Activated naive CD4-positive, alpha-beta T cell treated with anti-CD3 and anti-CD28 coated beads, Interleukin-2, amount 10 ng/mL, durations not matched to agents 7 days and 5 days (primary cell): ENCODE measurements around the gene TUFT1.

ENCODE experiments used
- CTCF ChIA-PET: fragments of 350-600 bp; sonication (Branson Sonifier 250); formaldehyde crosslinking; loops from one replicate; lab custom pipeline; 2021; ENCODE audit warnings: antibody characterized with exemption; lab: Charles Lee
- DNase-seq: peaks from one replicate; pipeline ENCODE4 v3.0.0-alpha.2; 2020
- H3K27ac Mint-ChIP-seq: one replicate; pipeline ENCODE4 v1.8.0; 2021; ENCODE audit warnings: mild to moderate bottlenecking, moderate library complexity, mixed read lengths
- H3K27me3 Mint-ChIP-seq: one replicate; pipeline ENCODE4 v1.8.0; 2021; ENCODE audit warnings: mild to moderate bottlenecking, mixed read lengths
- H3K36me3 Mint-ChIP-seq: one replicate; pipeline ENCODE4 v1.8.0; 2021; ENCODE audit warnings: mixed read lengths
- H3K4me1 Mint-ChIP-seq: one replicate; pipeline ENCODE4 v1.8.0; 2021; ENCODE audit warnings: mixed read lengths
- H3K4me3 Mint-ChIP-seq: one replicate; pipeline ENCODE4 v1.8.0; 2021; ENCODE audit warnings: mild to moderate bottlenecking, moderate library complexity, mixed read lengths
- H3K9me3 Mint-ChIP-seq: one replicate; pipeline ENCODE4 v1.8.0; 2021; ENCODE audit warnings: mixed read lengths

TUFT1 gene, protein sequence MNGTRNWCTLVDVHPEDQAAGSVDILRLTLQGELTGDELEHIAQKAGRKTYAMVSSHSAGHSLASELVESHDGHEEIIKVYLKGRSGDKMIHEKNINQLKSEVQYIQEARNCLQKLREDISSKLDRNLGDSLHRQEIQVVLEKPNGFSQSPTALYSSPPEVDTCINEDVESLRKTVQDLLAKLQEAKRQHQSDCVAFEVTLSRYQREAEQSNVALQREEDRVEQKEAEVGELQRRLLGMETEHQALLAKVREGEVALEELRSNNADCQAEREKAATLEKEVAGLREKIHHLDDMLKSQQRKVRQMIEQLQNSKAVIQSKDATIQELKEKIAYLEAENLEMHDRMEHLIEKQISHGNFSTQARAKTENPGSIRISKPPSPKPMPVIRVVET

DNA sequence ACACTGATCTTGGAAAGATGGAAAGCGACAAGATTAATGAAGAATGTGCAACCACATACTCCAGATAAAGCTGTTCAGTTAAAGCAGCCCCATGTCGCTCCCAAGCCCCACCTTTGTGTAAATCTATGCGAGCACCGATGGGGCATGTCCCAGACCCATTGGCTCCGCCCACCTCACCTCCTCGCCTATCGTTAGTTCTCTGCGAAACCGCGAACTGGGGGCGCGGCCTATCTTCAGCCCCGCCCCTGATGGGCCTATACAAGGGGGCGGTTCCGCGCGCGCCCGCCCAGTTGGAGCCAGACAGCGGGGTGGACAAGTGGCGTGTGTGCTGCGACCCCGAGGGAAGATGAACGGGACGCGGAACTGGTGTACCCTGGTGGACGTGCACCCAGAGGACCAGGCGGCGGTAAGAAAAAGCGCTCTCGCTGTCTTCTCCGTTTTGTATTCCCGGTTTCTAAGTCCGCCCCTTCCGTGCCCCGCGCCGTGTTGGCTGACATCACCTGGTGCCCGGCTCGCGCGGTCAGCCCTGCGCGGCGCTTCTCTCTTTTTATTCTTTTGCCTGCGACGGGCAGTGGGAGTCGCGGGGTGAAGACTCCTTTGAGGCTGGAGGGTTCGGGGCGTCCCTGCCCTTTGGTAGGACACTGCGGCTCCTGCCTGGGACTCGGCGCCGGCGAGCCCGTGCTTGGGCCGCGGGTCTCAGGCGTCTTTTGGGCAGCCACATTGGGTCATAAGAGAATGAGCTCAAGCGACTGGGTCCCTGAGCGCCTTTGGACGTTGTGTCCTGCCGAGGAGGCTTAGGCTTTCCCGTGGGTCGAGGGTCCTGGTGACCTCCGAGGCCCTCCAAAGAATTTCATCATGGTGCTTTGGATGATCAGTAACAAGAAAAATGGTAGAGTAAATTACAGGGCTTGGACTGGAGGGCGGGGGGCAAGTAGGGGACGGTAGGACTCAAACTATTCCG is at the start of gene TUFT1:
Gene TUFT1, plus strand, starts transcription at position 289 of the 961 bp plus-strand sequence. Its CDS starts 58 bp downstream, at position 347.
- Mint-ChIP-seq H3K36me3 (no peaks in the 10 kb centered on the region), H3K27ac (peak within 1 kb of the TSS; percentile 70), H3K4me1 (peaks cover 26% of the 10 kb centered on the region), H3K9me3 (no peaks in the 10 kb centered on the region), H3K4me3 (peak within 1 kb of the TSS; percentile 87), H3K27me3 (peaks cover 38% of the 10 kb centered on the region)
- DNase-seq: peak; percentile 96
- CTCF ChIA-PET: interaction anchor here (1.3 to 1.6 kb wide), 4 partner anchors 54 to 296 kb away, joined by 4 to 6 read pairs (median 6); partner anchors contain the start of gene TDRKH

DNA sequence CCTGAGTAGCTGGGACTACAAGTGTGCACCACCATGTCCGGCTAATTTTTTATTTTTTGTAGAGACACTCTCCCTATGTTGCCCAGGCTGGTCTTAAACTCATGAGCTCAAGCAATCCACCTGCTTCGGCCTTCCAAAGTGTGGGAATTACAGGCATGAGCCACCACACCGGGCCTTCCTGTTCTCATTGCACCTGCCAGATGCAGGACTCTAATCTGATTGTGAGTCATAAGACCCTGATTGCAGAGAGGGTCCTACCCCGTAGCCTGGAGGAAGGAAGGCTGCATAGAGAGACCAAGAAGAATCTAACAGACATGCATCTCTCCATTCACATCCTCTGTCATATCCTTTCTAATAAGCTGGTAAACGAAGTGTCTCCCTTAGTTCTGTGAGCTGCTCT is 48.5 kb upstream of the TUFT1 start:
- CTCF ChIA-PET: no interaction called here
- Mint-ChIP-seq H3K4me1 (no peaks in the 10 kb centered on the region), H3K27ac (no peak overlapping the region), H3K4me3 (no peak overlapping the region), H3K36me3 (no peaks in the 10 kb centered on the region), H3K9me3 (no peaks in the 10 kb centered on the region), H3K27me3 (peaks cover 5% of the 10 kb centered on the region)
- DNase-seq: no peak

DNA sequence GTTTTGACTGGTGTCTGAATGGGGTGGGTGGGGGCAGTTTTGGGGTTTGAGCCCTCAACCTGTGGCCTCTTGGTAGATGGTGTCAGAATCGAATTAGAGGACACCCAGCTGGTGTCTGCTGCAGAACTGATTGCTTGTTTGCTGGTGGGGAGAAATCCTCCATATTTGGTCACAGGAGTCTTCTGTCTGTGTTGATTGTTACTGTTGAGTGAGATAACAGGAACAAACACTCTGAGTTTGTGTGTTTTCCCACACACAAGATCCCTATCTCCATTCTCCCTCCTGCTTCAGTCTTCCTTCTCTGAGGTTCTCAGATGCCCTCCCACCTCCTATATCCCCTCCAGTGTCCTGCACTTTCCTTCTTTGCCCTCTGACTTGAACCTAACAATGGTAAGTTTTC is 48.0 kb upstream of the TUFT1 start:
- H3K4me1 Mint-ChIP-seq: no peaks in the 10 kb centered on the region
- no peak for DNase-seq
- H3K36me3 Mint-ChIP-seq: no peaks in the 10 kb centered on the region
- peaks cover 4% of the 10 kb centered on the region for H3K27me3 Mint-ChIP-seq
- no peaks in the 10 kb centered on the region for H3K9me3 Mint-ChIP-seq
- CTCF ChIA-PET: no interaction called here
- no peak overlapping the region for H3K4me3 Mint-ChIP-seq
- H3K27ac Mint-ChIP-seq: no peak overlapping the region

DNA sequence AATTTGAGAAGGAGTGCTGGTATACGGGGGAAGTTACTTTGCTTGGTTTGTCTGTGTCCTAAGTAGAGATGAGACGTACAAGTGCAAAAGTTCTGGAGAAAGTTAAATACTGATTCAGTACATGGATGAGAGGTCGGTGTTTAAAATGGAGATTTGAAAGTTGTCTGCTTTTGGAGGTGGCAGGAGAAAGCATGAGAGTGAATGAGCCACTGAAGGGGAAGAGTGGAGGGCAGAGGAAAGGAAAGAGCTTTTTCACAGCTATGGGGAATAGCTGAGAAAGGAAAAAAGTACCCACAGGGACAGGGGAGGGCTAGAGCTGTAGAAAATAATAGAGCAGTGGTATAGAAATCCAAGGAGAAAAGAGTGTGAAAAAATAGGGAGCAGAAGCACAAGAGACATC is 47.1 kb upstream of the TUFT1 start:
- no peaks in the 10 kb centered on the region for H3K36me3 Mint-ChIP-seq
- DNase-seq: no peak
- peaks cover 4% of the 10 kb centered on the region for H3K27me3 Mint-ChIP-seq
- CTCF ChIA-PET: no interaction called here
- no peak overlapping the region for H3K27ac Mint-ChIP-seq
- H3K4me3 Mint-ChIP-seq: no peak overlapping the region
- no peaks in the 10 kb centered on the region for H3K9me3 Mint-ChIP-seq
- H3K4me1 Mint-ChIP-seq: no peaks in the 10 kb centered on the region

DNA sequence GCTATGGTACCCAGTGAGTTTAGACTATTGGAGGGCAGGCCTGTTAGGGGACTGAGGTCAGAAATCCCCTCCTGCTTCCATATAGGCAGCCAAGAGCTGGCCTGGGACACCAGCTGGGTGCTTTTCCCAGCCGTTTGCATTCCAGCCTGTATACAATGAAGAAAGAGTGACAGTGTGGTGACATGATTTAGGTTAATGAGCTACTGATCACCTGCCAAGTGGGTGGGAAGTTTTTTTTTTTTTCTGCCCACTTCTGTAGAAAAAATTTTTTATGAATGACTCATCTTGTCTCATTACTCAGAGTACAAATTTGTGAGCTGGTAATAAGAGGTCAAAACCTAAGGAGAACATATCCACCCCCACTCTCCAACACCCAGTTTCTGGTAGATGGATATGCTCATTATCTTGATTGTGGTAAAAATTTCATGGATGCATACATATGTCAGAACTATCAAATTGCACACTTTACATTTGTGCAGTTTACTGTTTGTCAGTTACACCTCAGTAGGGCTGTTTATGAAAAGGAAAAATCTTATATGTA is 45.3 kb upstream of the TUFT1 start:
- H3K4me3 Mint-ChIP-seq: no peak overlapping the region
- no peak overlapping the region for H3K27ac Mint-ChIP-seq
- CTCF ChIA-PET: interaction anchor here (1.4 kb wide), 1 partner anchor 240 kb away, joined by 3 read pairs; no protein-coding TSS in a partner anchor

DNA sequence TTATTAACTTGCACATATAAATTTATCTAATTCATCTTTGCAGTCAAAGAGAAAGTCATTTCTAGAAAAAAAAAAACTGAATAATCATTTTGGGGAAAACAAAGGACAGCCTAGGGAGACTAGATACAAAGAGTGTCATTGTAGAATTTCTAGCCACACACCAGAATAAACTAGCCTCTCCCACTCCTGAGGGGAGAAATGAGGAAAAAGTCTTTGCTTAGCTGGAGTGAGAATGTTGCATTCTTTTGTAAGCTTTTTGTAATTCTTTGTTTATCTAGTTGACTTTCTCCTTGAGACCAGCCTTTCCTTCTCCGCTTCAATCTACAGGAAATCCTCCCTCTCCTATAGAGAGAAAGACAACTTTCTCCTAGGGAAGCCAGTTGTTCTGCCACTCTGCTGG is 44.8 kb upstream of the TUFT1 start:
- CTCF ChIA-PET: interaction anchor here (1.4 kb wide), 1 partner anchor 240 kb away, joined by 3 read pairs; no protein-coding TSS in a partner anchor
- Mint-ChIP-seq H3K27me3 (peaks cover 4% of the 10 kb centered on the region), H3K4me1 (no peaks in the 10 kb centered on the region), H3K4me3 (no peak overlapping the region), H3K36me3 (no peaks in the 10 kb centered on the region), H3K9me3 (no peaks in the 10 kb centered on the region), H3K27ac (no peak overlapping the region)
- no peak for DNase-seq

More for the DNA sequence above, 45.3 kb upstream of the TUFT1 start:
- DNase-seq: no peak
- Mint-ChIP-seq H3K27me3 (peaks cover 4% of the 10 kb centered on the region), H3K36me3 (no peaks in the 10 kb centered on the region), H3K9me3 (no peaks in the 10 kb centered on the region), H3K4me1 (no peaks in the 10 kb centered on the region)

DNA sequence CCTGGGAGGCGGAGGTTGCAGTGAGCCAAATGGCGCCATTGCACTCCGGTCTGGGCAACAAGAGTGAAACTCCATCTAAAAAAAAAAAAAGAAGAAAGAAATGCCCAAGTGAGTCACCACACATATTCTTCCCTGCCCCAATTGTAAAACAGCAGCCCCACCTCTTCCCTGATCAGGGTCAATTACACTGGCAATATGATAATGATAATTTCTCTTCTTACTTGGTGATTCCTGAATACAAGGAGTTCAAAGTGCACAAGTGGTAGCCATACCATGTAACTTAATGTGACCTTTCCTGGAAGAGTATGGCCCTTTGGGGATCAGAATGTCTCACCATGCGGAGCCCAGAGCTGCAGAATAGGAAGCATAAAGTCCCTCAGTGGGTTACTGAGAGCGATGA is 40.7 kb upstream of the TUFT1 start:
- H3K9me3 Mint-ChIP-seq: no peaks in the 10 kb centered on the region
- CTCF ChIA-PET: interaction anchor here (0.6 kb wide), 1 partner anchor 54 kb away, joined by 3 read pairs; no protein-coding TSS in a partner anchor
- no peak for DNase-seq
- H3K27me3 Mint-ChIP-seq: peaks cover 9% of the 10 kb centered on the region
- H3K36me3 Mint-ChIP-seq: no peaks in the 10 kb centered on the region
- no peak overlapping the region for H3K4me3 Mint-ChIP-seq
- no peaks in the 10 kb centered on the region for H3K4me1 Mint-ChIP-seq
- H3K27ac Mint-ChIP-seq: no peak overlapping the region

DNA sequence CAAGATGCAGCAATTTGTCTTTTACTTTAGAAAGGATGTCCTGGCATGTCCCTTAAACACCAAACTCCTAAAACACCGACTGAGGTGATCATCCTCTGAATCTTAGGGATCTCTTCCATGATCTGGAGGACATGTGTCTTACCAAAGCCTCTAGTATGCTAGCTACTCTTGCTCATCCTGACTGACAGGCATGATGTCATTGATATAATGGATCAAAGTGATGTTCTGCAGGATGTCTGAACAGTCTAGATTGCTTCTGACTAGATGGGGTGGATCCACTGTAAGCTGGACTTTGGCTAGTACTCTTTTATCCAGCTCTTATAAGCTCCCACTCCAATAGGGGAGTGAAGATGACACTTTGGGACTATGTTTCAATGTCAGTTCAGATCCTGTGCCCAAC is 40.2 kb upstream of the TUFT1 start:
- Mint-ChIP-seq H3K4me3 (no peak overlapping the region), H3K27me3 (peaks cover 10% of the 10 kb centered on the region), H3K36me3 (no peaks in the 10 kb centered on the region), H3K4me1 (no peaks in the 10 kb centered on the region), H3K27ac (no peak overlapping the region), H3K9me3 (no peaks in the 10 kb centered on the region)
- CTCF ChIA-PET: interaction anchor here (0.6 to 1.0 kb wide), 2 partner anchors 27 to 55 kb away, joined by 3 read pairs; no protein-coding TSS in a partner anchor
- no peak for DNase-seq

DNA sequence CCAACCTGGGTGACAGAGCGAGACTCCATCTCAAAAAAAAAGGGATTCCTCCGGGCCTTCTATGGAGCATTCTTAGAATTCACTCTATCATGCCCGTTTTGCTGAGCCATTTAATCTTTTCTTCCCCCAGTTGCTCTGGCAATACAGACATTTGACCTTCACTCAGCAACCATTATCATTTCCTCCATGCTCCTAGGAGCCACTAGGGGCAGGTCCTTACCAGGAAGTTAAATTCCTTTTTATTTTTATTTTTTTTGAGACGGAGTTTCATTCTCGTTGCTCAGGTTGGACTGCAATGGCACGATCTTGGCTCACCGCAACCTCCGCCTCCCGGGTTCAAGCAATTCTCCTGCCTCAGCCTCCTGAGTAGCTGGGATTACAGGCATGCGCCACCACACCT is 38.6 kb upstream of the TUFT1 start:
- no peaks in the 10 kb centered on the region for H3K9me3 Mint-ChIP-seq
- H3K36me3 Mint-ChIP-seq: no peaks in the 10 kb centered on the region
- no peaks in the 10 kb centered on the region for H3K4me1 Mint-ChIP-seq
- CTCF ChIA-PET: no interaction called here
- no peak overlapping the region for H3K27ac Mint-ChIP-seq
- peaks cover 23% of the 10 kb centered on the region for H3K27me3 Mint-ChIP-seq
- DNase-seq: no peak
- no peak overlapping the region for H3K4me3 Mint-ChIP-seq

DNA sequence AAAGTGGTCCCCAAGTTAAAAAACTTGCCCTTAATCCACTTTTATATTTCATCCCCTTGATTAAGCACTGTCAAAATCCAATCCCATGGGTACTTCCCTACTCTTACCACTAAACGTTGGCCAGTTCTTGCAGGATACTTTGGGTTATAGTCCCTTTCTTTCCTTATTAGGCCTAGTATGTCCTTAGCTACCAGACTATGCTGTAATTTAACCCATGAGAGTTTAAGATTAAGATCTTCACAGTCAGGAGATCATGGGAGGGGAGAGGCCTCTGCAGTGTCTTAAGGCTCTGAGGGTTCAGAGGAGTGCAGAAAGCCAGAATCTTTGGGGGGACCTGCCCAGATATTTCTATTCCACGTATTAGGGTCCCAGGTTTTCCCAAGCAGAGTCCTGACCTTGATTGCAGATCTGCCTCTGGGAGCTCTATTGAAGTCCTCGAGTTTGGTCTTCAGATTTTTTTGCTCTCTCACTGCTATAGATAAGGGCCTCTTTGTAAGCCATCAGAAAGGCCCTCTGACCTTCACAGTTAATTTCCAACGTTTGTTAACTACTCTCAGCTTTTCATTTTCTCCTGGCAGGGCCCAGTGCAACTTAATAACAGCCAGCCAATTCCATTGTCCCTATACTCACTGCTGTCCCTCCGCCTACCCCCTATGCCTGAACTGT is 37.9 kb upstream of the TUFT1 start:
- H3K36me3 Mint-ChIP-seq: no peaks in the 10 kb centered on the region
- CTCF ChIA-PET: no interaction called here
- no peak for DNase-seq
- H3K4me1 Mint-ChIP-seq: no peaks in the 10 kb centered on the region
- no peak overlapping the region for H3K4me3 Mint-ChIP-seq
- no peaks in the 10 kb centered on the region for H3K9me3 Mint-ChIP-seq
- peaks cover 30% of the 10 kb centered on the region for H3K27me3 Mint-ChIP-seq
- H3K27ac Mint-ChIP-seq: no peak overlapping the region

DNA sequence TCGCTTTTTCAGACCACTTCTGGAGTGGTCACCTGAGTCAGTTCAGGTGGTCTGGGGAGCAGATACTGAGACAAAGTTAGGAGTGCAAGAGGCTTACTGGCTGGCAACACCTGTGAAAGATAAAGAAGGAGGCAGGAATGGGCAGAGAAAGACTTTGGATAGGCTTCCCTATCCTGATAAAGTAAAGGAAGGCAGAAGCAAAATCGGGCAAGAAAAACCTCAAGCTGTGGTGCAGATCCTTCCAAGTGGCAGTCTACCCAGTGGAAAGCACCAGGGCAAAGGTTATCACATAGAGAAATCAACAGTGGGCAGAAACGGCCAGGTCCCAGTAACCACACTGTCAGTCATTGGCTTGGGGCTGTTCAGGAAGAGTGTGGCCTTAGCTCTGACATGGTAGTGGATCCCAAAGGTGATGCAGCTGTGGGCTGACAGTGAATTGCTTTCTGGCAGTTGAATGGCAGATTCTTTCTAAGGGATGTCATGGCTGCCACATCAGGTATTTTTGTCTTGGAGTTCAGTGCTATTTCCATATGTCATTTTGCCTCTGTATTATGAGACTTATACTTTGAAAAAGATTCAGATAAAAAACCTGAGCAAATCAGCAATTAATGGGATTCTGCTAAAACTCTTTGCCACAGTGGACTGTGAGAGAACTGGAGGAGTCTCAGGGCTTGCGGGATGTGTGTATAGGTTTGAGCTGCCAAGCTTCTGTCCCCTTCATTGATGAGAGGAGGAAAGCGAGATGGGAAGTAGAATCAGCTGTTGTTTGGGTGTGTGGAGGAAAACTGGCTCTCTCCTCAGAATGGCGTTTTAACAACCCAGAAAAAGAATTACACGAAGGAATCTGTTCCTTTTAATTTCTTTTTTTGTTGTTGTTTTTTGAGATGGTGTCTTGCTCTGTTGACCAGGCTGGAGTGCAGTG is 37.0 kb upstream of the TUFT1 start:
- DNase-seq: no peak
- Mint-ChIP-seq H3K4me1 (no peaks in the 10 kb centered on the region), H3K9me3 (no peaks in the 10 kb centered on the region), H3K4me3 (no peak overlapping the region), H3K27me3 (peaks cover 34% of the 10 kb centered on the region), H3K27ac (no peak overlapping the region), H3K36me3 (no peaks in the 10 kb centered on the region)
- CTCF ChIA-PET: no interaction called here

DNA sequence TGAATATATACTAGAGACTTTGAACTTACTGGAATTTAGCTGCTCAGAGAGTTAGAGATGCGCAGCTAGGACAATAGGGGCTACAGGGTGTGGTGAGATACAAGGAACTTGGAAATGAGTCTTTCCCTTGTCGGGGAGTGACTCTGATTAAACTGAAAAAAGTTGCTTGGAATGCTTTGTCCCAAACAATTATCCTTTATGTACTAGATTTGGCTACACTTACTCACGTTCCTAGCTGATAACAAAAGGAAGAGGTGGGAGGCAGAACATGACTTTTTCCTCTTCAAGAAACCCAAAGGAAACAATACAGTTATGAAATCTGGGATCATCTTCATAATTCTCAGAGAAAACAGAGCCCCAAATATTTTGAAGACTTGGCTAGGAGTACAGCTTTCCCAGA is 35.9 kb upstream of the TUFT1 start:
- DNase-seq: no peak
- H3K9me3 Mint-ChIP-seq: no peaks in the 10 kb centered on the region
- no peak overlapping the region for H3K4me3 Mint-ChIP-seq
- peaks cover 42% of the 10 kb centered on the region for H3K27me3 Mint-ChIP-seq
- no peaks in the 10 kb centered on the region for H3K36me3 Mint-ChIP-seq
- no peak overlapping the region for H3K27ac Mint-ChIP-seq
- CTCF ChIA-PET: interaction anchor here (0.6 to 1.3 kb wide), 2 partner anchors 165 to 332 kb away, joined by 3 read pairs; no protein-coding TSS in a partner anchor
- no peaks in the 10 kb centered on the region for H3K4me1 Mint-ChIP-seq

DNA sequence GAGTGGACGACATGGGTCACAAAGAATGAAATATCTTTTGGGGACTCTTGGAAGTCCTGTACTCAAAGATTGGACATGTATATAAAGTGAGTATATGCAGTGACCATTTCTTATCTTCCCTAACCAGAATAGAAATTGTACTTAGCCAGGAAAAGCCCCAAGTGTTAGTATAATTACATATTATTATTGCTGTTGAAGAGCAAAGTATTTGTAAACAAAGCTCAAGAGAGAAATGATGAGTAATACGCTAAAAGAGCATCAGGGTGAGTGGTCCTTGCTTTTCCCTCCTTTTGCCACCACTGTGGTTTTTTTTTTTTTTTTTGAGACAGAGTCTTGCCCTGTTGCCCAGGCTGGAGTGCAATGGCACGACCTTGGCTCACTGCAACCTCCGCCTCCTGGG is 35.4 kb upstream of the TUFT1 start:
- H3K27ac Mint-ChIP-seq: no peak overlapping the region
- DNase-seq: no peak
- H3K4me3 Mint-ChIP-seq: no peak overlapping the region
- peaks cover 47% of the 10 kb centered on the region for H3K27me3 Mint-ChIP-seq
- CTCF ChIA-PET: interaction anchor here (0.6 to 1.3 kb wide), 3 partner anchors 15 to 332 kb away, joined by 3 read pairs; no protein-coding TSS in a partner anchor
- no peaks in the 10 kb centered on the region for H3K36me3 Mint-ChIP-seq
- no peaks in the 10 kb centered on the region for H3K4me1 Mint-ChIP-seq
- no peaks in the 10 kb centered on the region for H3K9me3 Mint-ChIP-seq
